OCI-M2 (cell line): ENCODE measurements around the gene MIB2.

Source experiments
- DNase-seq: peaks from one replicate; lab custom pipeline; 2025; ENCODE audit not compliant: unreplicated experiment; lab: John Stamatoyannopoulos, UW

Gene MIB2

DNA sequence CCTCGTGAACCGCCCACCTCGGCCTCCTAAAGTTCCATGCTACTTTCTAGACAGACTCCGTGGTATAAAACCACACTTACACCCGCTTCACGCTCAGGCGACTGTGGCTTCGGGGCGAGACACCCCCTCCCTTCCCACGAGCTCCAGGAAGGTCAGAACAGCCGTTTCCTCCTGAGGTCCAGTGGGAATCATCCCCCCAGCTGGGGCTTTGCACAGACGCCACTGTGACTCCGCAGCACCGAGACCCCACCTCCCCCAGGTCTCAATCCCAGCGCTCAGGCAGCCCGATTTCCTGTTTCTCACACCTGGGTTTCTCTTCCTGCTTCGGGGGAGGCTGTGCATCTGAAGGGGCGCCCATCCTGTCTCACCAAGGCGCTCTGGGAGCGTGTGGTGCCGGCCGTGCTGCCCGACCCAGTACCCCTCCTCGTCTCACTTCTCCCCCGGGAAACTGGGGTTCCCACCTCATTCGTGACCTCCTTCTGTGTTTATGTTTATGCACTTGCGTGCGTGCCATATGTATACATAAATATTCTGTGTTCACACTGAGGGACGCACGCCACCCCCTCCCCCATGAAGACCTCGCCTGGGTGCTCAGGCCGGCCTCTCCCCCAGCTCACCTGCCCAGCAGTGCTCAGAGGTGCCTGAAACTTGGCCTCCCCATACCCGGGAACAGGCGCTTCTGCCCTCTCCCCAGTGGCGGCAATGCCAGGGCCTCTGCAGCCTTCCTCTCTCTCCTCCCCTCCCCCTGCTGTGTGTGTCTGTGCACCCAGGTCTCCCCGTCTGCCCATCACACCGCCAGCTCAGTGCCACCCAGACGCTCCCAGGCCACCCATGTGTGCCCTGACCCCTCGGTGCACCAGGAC is 62.6 kb downstream of the MIB2 start:
- DNase-seq, result no peak

DNA sequence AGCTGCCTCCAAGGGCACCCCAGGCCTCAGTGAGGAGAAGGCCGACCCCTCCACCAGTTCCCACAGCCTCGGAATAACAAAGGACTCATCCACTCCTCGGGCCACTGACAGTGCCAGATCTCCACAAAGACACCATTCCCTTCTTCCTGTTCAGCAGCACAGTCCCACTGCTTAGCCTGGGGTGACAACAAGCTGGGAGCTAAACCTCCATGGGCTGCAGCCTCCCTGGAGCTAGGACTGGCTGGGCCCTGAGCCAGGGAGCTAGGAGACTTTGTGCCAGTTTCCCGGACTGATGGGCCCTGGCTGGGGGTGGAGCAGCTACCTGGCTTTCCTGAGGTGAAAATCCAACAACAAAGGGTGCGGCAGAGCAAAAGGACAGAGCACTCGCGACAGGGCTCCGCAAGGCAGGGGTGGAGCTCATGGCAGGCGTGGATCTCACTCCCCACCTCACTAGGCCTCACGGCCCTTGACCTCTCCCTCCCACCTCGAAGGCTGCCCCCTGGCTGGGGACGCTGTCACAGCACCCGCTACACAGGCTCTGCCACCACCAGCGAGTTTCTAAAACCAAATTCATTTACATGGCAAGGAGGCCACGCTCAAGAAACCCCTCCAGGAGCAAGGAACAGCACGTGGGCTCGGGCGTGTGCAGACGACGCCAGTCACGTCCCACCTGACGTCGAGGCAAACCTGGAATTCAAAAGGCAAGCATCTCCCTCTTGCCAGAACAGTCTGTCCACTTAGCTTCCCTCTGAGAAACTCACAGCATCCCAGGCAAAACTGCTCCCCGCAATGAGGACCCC is 63.5 kb downstream of the MIB2 start:
- DNase-seq, result no peak
